ENCODE measurements around the gene RUVBL2. TPM values are rescaled to one million over a fixed set of nuclear protein-coding genes. Genes with fewer than 3 reads are reported as not detected.

The RUVBL2 gene
- polyA plus RNA-seq, 1 experiment, result 221 TPM

- CTCF ChIA-PET, result interaction anchor here (0.8 to 3.9 kb wide), 20 partner anchors 10 to 279 kb away, joined by 3 to 34 read pairs (median 4); partner anchors contain the start of gene LHB
- H3K36me3 ChIP-seq (ENCODE audit: control insufficient read depth, insufficient read depth, low read length), result peaks cover 2% of the 10 kb centered on the region; the same call in 1 of the 2 replicates
- H3K4me3 ChIP-seq (ENCODE audit: low read depth, low read length), result no peak overlapping the region
- no peak for DNase-seq (ENCODE audit: low read depth)
- POLR2A ChIA-PET, result no interaction called here
- no peaks in the 10 kb centered on the region for H3K27me3 ChIP-seq (ENCODE audit: control insufficient read depth, insufficient read depth, low read length)
- peak; percentile 85 for TF ChIP-seq CTCF (IDR thresholded peaks at IDR 0.05; ENCODE audit: insufficient read depth, low read depth, low read length)
These were observed 6.0 kb downstream of the RUVBL2 start for GRCh38 chr19:48999481-49000325.

DNA sequence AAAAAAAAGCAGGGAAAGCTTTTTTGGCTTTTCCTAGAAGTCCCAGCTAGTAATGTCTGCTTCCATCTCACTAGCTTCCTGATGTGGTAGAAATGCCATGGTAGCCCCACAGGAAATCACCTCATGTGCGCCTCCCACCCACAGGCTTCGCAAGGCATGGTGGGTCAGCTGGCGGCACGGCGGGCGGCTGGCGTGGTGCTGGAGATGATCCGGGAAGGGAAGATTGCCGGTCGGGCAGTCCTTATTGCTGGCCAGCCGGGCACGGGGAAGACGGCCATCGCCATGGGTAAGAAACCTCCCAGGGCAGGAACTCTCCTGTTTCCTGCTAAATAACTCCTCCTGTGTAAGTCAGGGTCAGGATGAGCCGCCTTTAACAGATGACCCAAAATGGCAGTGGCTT lies 10.4 kb downstream of the RUVBL2 start:
- TF ChIP-seq CTCF (IDR thresholded peaks at IDR 0.05; ENCODE audit: insufficient read depth, low read depth, low read length), result no peak
- H3K36me3 ChIP-seq (ENCODE audit: control insufficient read depth, insufficient read depth, low read length), result peaks cover 18% of the 10 kb centered on the region
- H3K27me3 ChIP-seq (ENCODE audit: control insufficient read depth, insufficient read depth, low read length), result no peaks in the 10 kb centered on the region
- no peak for DNase-seq (ENCODE audit: low read depth)
- ChIA-PET POLR2A (no interaction called here), CTCF (interaction anchor here (2.6 kb wide), 1 partner anchor 14 kb away, joined by 6 read pairs; the partner anchor contains the start of gene LHB)
- H3K4me3 ChIP-seq (ENCODE audit: low read depth, low read length), result no peak overlapping the region

DNA sequence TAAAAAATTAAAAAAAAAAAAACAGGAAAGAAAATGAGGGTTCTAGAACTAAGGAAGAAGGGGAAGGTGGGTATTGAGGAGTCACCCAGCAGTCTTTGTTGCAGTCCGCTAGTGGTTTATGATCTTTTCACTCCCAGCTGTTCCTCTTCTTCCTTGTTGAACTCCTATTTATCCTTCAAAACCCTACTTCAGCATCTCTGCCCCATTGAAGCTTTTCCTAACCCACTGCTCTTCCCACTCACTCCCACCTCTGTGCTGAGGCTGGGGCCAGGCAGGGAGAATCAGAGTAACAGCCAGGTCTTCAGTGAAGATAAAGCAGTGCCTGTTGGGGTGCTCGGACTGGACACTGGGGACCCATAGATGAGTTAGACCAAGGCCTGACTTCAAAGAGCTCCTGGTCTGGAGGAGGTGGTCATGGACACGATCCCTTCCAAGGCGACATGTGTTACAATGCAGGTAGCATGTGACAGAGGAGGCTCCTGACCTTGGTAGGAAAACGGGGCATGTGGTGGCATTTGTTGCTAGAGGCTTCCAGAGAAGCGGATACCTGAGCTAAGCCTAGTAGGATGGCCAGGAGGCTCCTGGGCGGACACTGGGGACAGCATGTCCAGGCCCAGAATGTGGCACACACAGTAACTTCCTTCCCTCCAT lies 11.4 kb downstream of the RUVBL2 start:
- CTCF ChIA-PET, result interaction anchor here (0.7 kb wide), 1 partner anchor 11 kb away, joined by 4 read pairs; the partner anchor contains the start of gene RUVBL2
- Histone ChIP-seq H3K27me3 (ENCODE audit: control insufficient read depth, insufficient read depth, low read length) (no peaks in the 10 kb centered on the region), H3K36me3 (ENCODE audit: control insufficient read depth, insufficient read depth, low read length) (peaks cover 21% of the 10 kb centered on the region), H3K4me3 (ENCODE audit: low read depth, low read length) (no peak overlapping the region)
- POLR2A ChIA-PET, result no interaction called here
- no peak for TF ChIP-seq CTCF (IDR thresholded peaks at IDR 0.05; ENCODE audit: insufficient read depth, low read depth, low read length)
- no peak for DNase-seq (ENCODE audit: low read depth)

GRCh38 chr19:49006905-49007304 lies 13.2 kb downstream of the RUVBL2 start:
- CTCF ChIA-PET, result interaction anchor here (3.7 to 3.8 kb wide), 2 partner anchors 9 to 11 kb away, joined by 14 to 15 read pairs; no protein-coding TSS in a partner anchor
- no peaks in the 10 kb centered on the region for H3K27me3 ChIP-seq (ENCODE audit: control insufficient read depth, insufficient read depth, low read length)
- TF ChIP-seq CTCF (IDR thresholded peaks at IDR 0.05; ENCODE audit: insufficient read depth, low read depth, low read length), result no peak
- H3K4me3 ChIP-seq (ENCODE audit: low read depth, low read length), result no peak overlapping the region
- DNase-seq (ENCODE audit: low read depth), result no peak
- peaks cover 30% of the 10 kb centered on the region for H3K36me3 ChIP-seq (ENCODE audit: control insufficient read depth, insufficient read depth, low read length)
- POLR2A ChIA-PET, result no interaction called here

GRCh38 chr19:49009828-49010227 lies 16.1 kb downstream of the RUVBL2 start:
- DNase-seq (ENCODE audit: low read depth), result no peak
- H3K36me3 ChIP-seq (ENCODE audit: control insufficient read depth, insufficient read depth, low read length), result peaks cover 32% of the 10 kb centered on the region
- no peak overlapping the region for H3K4me3 ChIP-seq (ENCODE audit: low read depth, low read length)
- no peak for TF ChIP-seq CTCF (IDR thresholded peaks at IDR 0.05; ENCODE audit: insufficient read depth, low read depth, low read length)
- ChIA-PET CTCF (interaction anchor here (0.9 to 3.8 kb wide), 6 partner anchors 8 to 136 kb away, joined by 3 to 31 read pairs (median 12); partner anchors contain the start of genes GYS1 and RUVBL2), POLR2A (no interaction called here)
- no peaks in the 10 kb centered on the region for H3K27me3 ChIP-seq (ENCODE audit: control insufficient read depth, insufficient read depth, low read length)

Data from BJ (cell line).